HG02678 (cell line): ENCODE measurements around the gene DRGX.

Source experiments
- ATAC-seq: cut with Tn5 transposase; IDR thresholded peaks from one replicate; pipeline ENCODE4 v1.9.1; 2021; ENCODE audit warnings: mild to moderate bottlenecking, moderate library complexity; ENCODE audit not compliant: unreplicated experiment

DRGX gene

GRCh38 chr10:49322371-49323170, 73.3 kb downstream of the DRGX start:
- no peak for ATAC-seq

DNA sequence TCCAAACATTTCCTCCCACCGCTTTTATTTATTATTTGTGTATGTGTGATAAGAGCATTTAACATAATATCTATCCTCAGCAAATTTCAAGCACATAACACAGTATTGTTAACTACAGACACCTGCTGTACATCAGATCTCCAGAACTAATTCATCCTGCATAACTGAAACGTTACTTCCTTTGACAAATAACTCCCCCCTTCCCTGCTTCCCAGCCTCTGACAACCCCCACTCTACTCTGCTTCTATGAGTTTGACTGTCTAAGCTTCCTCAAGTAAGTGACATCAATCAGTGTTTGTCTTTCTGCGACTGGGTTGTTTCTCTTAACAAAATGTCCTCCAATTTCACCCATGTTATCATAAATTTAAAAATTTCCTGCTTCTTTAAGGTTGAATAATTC, 74.9 kb downstream of the DRGX start:
- no peak for ATAC-seq

DNA sequence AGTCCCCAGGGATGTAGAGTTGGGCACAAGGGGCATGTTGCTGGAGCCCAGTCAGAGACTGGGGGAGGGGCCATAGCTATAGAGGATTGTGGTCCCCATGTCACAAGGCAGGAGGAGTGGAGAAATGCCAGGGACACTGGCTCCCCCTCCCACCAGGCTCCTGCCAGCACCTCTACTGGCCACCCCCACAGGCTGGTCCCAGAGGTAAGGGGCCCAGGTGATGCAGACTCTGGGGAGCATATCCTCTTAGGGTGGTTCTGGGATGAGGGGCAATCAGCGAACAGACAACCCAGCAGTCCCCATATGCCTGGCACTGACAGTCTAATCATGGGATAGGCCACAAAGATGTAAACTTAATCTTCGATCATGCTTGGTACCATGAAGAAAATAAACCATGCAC, 75.7 kb downstream of the DRGX start:
- no peak for ATAC-seq

DNA sequence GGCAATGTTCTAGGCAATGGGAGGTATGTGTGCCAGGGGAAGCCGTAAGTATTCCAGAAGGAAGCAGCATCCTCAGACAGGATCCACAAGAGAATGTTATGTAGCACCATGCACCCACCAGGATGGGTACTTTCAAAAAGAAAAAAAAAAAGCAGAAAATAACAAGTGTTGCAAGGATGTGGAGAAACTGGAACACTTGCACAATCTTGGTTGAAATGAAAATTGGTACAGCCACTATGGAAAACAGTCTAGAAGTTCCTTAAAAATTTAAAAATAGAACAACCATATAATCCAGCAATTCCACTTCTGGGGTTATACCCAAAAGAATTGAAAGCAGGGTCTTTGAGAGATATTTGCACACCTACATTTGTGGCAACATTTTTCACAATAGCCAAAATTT, 76.7 kb downstream of the DRGX start:
- ATAC-seq: no peak

DNA sequence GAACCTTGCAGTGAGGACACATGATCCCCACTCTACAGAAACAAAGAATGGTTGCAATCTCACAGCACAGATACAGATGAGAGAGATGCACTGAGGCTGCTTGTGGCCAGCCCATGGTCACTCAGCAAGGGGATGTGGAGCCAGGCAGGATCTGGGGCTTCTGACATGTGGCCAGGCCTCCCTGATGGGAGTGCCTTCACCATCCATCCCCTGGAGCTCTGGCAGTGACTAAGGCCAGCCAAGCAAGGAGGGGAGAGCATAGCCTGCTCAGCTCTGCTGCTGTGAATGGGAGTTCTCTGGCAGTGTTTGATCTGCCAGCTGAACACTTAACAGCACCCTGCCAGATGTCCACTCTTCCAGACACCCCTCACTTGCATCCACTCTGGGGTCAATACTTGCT, 77.1 kb downstream of the DRGX start:
- no peak for ATAC-seq

- no peak for ATAC-seq
These were observed 77.9 kb downstream of the DRGX start for GRCh38 chr10:49318028-49318427.

- no peak for ATAC-seq
These were observed 81.1 kb downstream of the DRGX start for GRCh38 chr10:49314806-49315205.
